GM18507 (cell line): ENCODE data around the gene GHR.
A peak's percentile ranks its signal among the peaks of the same experiment; 100 is the strongest.
"Not testable (repeated sequence)": the region's sequence is repeated elsewhere in the genome, so short reads cannot be mapped to it uniquely, and the experiment has no call there.

Experiments
- DNase-seq: peaks from one replicate; pipeline ENCODE4 v3.0.0; 2011; ENCODE audit warnings: low read depth; ENCODE audit not compliant: insufficient read length; ENCODE audit errors: extremely low spot score
- FAIRE-seq: peaks from 2 replicates; lab custom pipeline; 2011; peaks lifted over from hg19 to GRCh38; lab: Jason Lieb, UNC

GHR gene

DNA sequence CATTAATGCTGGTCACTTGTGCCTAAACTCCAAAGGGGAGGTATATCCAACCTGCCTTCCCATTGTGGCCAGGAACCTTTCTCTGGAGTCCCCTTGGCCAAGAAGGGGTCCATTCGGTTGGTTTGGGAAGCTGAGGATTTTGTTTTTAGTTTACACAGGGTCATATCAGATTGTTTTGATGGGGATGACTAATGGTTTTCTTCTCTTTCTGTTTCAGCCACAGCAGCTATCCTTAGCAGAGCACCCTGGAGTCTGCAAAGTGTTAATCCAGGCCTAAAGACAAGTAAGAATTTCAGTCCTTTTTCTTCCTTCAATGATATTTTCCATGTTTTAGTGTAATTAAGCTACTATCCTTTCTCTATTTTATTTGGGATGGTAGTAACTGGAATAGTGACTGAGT, 205.6 kb downstream of the GHR start:
- FAIRE-seq, result no peak
- no peak for DNase-seq

DNA sequence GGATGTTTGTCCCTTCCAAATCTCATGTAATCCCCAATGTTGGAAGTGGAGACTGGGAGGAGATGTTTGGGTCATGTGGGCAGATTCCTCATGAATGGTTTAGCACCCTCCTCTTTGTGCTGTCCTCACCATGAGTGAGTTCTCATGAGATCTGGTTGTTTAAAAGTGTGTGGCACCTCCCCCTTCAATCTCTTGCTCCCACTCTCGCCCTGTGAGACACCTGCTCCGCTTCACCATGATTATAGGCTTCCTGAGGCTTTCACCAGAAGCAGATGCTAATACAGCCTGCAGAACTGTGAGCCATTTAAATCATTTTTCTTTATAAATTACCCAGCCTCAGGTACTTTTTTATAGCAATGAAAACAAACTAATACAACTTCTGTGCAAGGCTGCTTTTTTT, 206.0 kb downstream of the GHR start:
- no peak for DNase-seq
- no peak for FAIRE-seq

DNA sequence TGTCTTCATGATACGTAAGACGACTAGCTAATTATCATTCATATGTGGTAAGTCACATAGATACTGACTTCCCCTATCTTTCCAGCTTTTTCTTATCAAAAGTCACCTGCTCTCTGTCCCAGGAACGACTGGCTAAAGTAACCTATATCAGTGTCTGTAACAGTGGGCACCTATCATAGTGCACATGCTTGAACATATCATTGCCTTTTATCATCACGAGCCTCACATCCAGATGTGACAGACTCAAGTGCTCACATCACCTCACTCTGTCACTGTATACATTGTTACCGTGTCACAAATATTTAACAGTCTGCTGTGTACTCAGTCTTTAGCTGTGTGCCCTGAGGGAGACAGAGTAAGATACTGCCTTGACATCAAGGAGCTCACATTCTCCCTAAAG, 208.0 kb downstream of the GHR start:
- FAIRE-seq (no peak), DNase-seq (no peak)

DNA sequence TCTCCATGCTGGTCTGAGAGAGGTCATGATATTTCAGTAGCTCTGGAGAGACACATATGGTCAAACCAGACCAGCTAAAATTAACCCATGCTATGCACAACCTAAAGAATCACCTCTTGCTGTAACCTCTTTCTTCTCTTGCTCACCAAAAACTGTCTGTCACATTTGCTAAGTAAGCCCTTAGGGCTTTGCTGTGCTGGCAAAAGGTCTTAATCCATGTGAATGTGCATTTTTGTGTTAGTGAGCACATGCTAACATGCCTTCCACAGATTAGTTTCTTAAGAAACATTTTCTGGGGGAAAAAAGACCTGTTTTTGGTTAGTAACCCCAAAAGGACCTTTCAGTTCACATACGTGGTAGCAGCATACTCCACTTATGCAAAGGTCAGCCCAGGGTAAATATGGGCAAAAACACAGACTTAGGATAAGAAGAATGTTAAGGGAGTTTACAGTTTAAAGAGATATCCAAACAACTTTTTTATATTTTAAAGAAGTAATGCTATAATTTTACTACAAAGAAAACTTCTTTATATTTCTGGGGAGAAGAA, 209.2 kb downstream of the GHR start:
- FAIRE-seq (no peak), DNase-seq (no peak)

DNA sequence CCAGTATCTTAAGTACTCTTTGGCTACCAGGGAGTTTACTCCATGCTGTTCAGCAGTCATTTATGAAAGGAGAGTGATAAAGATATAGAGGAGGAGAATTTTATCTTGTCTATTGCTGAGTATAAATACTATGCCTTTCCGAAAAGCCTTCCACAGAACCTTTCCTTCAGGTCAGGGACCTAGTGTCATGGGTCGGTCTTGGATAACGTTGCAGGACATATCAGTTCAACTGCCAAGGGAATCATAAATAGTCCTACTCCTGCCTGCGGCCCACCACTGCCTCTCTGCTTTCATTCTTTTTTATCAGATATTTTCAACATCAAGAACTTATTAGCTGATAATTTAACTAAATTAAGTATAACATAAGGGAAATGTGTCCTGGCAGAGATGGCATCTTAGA, 211.3 kb downstream of the GHR start:
- DNase-seq, result no peak
- no peak for FAIRE-seq

DNA sequence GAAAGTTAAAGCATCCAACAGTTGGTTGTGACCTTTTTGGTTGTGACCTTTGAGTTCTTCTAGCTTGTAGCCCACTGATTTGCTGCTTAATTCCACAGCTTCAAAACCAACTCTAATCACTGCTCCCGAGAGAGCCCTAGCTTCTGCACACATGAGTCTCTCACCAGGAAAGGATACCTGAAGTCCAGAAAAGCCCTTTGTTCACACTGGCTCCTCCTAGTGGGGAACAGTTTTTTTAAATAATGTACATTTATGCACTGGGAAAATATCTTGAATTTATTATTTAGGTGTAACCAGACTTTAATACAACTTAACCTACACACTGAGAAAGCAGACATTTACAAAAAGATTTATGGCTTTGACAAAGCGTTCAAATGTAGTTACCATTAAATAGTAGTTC, 213.2 kb downstream of the GHR start:
- DNase-seq (no peak), FAIRE-seq (no peak)

DNA sequence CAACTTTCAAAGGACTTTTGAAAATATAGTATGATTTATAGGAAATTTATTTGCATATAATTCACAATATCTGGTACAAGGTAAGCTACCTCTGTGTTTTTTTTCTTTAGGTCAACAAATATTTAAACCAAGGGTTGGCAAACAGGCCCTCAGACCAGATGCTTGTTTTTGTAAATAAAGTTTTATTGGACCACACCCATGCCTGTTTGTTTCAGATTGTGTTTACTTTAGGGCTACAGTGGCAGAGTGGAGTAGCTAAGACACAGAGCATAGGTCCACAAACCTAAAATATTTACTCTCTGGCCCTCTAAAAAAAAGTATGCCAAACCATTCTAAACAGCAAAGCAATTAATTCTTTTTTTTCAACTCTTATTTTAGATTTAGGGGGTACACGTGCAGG, 213.7 kb downstream of the GHR start:
- DNase-seq (no peak), FAIRE-seq (no peak)

DNA sequence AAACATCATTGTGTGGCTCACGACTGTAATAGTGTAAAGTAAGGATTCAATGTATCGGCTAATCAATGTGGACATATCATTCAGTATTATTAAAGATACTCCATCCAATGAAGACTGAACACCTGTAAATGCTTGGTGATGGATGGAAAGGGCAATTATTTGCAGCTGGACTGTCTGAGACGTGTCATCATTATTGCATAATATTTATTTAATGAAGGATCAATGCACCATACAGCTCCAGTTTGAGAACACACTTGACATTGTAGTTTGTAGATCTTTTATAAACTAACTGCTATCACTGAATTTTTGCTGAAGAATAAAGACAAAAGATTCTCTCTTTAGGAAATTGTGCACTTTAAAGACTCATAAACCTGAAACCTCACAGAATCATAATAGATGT, 215.7 kb downstream of the GHR start:
- no peak for FAIRE-seq
- DNase-seq, result no peak

DNA sequence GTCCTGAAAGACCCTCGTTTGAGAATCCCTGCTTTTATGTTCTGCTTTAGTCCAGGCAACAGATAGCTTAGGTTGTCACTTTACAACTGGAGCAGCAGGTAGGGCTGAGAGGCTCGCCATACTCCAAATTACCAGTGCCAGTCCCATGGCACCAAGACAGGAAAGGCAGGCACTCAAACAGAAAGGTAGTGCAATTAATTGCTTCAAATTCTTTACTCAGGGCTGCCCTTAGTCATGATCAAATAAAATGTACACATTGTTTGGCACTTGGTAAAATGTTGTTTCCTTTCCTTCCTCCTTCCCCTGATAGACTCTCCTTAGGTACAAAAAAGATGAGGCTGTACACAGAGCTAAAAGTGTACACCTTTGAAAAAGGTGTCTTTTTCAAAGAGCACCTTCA, 217.6 kb downstream of the GHR start:
- FAIRE-seq (no peak), DNase-seq (no peak)

DNA sequence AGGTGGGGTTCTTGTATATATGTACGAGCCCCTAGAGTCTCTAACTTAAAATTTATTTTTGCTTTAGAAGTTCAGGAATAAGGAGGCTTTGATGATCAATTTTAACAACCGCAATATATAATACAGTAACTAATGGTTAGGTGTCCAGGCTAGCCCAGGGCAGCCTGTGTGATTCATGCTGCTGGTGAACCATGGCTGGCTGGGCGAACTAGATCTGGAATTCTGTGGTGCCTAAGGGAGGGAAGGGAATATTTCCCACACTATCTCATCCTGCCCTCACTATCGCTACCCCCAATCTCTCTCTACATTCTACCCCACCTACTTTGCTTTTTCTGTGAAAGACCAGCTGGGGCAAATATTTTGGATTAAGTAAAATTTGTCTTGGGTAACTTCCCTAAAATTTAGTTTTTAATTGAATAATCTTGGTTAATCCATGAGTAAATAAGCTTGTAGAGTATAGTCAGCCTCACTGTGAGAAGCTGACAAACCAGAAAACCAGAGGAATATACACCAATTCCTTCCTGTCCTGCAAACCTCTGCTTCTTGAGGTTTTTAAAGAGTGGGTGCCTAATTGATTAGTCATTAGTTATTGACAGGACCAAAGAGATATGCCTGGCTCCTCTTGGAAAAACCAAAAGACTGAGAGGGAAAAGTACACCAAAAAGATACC, 218.2 kb downstream of the GHR start:
- FAIRE-seq, result no peak

DNA sequence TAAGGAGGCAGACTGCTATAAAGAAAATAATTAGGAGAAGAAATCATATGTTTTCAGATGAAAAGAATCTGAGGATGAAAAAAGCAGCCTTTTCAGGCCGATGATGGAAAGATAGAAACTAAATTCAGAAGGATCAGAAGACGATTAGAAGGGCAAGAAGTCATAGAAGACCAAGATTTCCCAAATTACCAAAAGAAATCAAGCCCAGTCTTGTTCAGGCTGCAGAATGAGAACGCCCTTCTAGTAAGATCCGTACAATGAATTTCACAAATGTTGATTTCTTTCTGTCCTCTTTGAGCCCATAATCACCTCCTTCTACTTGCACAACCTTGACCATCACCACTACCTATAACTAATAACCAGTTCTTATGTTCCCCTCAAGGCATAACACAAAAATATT, 218.8 kb downstream of the GHR start:
- FAIRE-seq, result no peak
- DNase-seq, result no peak

More for the DNA sequence above, 218.2 kb downstream of the GHR start:
- DNase-seq, result no peak

DNA sequence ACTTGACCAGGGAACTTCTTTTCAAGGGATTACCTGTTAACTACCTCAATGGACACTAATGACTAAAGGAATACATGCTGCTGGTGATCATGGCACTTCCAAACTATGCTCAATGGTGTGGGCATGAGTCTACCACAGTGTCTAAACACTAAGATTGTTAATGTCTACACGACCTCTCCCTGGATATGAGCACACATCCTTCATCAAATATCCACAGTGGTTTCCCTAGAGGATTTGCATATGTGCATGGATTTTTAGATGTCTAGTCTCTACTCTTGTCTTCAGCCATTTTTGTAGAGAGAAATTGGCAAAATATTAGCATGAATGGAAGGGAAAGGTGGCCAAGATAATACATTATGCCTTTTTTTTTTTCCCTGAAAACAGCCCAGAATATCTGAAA, 220.1 kb downstream of the GHR start:
- DNase-seq (no peak), FAIRE-seq (peak; percentile 21)

DNA sequence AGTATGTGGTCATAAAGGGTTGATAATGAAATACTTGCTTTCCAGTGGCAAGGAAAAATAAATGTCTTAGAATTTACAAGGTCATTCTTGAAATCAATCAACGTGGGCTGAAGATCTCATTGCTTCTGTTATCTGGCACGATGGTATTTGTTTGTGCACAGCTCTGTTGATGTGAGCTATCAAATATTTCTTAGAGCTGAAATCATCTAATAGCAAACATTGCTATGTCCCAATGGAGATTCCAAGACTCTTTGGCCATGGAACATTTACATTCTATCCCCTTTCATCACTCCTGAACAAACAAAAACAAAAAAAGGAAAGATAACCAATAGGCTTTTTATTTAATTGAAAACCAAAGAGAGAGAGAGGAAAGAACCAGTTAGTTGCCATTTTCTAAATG, 221.9 kb downstream of the GHR start:
- no peak for FAIRE-seq
- no peak for DNase-seq

DNA sequence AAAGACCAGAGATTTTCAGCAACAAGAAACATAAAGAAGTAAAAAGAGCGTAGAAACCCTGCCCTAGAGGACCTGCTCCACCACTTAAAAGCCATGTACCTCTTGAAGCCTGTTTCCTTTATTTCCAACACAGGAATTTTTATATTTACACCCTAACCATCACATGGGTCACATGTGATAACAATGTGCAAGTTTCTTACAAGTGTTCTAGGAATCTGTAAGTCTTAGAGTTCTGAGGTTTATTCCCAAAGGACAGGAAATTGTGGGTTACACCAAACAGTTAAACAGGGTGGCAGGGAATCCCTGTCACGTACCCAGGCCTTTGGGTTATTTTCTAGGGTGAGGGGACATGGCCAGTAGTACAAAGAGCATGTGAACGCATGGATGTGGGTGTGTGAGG, 224.8 kb downstream of the GHR start:
- DNase-seq (no peak), FAIRE-seq (no peak)

DNA sequence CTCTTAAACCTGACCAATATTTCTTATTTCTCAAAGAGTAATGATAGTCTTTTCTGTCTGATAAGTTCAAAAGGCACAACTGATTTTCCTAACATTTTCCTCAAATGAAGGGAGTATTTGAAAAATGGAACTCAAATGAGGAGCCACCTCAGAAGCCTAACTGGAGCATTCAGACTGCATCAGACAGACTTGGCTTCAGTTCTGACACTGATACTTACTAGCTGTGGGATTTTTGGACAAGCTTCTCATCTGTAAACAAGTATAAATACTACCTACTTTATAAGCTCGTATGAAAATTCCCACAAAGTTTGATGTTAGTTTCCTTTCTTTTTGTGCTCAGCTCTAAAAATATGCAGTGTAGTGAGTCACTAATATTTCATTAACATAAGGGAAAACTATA, 225.7 kb downstream of the GHR start:
- no peak for DNase-seq
- FAIRE-seq, result no peak

DNA sequence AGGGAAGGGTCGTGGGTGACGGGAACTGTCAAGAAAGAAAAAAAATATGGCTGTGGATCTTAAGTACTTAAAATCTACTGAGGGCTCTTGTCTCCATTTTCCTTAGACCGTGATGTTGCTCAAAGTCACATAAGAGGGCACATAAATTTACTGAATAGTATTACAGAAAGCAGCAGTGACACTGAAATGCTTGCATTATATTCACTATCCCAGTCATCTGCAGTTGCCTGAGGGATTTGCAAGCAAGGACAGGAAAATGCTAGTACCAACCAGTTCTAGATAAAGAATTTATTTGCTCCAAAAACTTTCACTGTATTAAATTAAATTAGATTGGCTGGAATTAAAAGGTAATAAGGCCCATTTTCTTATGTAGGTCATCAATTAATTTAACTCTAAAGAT, 226.8 kb downstream of the GHR start:
- FAIRE-seq, result no peak
- DNase-seq, result no peak

DNA sequence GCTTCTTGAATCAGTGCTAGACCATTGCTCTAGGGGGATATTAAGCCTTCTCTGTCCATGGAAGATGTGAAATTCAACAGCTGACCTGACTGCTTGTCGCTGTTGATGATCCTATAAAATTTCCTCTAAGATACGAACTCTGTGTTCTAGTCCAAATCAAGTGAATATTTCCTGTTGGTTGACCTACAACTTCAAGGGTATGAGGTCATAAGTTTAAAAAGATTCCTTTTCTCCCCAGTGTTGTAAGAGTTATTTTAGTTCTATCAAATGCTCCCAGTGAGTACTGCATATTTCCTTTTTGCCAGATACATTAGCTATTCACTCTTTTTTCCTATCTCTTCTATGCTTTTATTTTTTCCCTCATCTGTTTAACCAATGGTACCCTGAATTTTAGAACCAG, 230.5 kb downstream of the GHR start:
- FAIRE-seq (no peak), DNase-seq (no peak)

DNA sequence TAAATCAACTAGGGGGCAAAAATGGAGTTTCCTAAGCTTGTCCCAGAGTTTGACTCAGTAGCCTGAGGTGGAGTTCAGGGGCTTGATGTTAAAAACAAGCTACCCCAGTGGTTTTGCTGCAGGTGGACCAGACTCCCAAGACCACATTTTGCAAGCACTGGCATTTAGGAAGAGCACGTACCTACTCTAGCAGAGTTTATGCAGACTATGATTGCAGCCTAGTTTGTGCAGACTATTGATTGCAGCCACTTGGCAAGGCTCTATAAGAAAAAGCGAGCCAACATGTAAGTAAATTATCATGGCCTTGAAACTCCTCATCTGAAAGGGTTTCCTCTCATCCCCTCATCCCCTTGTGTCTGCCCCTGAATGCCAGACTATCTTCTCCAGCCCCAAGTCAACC, 231.4 kb downstream of the GHR start:
- FAIRE-seq (no peak), DNase-seq (no peak)

DNA sequence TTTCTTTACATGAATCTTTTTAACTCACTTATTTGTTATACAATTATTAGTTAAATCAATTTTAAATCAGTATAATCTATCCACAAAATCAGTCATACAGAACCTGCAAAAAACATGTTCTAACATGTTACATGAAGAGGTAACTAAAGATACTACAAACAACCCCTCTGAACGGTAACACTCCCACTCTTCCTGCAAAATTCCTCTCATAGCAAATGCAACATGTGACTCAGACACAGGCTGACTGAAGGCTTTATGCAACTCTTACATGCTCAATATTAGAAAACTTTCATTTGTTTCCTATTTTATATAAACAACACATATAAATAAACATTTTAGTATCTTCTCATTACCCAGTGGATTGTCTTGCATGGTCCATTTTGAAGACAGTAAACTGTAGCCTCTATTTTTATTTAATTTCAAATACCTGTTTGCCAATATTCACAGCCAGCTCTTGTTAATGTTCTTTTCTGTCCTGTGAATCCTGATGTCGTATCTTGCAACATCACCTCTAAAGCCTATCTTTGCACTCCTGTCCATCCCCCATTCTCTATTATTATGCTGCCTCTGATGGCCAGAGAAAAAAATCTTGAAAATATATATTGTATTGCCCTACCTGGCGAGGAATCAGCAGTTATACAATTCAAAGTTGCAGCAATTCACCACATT, 232.9 kb downstream of the GHR start:
- DNase-seq (no peak), FAIRE-seq (no peak)

DNA sequence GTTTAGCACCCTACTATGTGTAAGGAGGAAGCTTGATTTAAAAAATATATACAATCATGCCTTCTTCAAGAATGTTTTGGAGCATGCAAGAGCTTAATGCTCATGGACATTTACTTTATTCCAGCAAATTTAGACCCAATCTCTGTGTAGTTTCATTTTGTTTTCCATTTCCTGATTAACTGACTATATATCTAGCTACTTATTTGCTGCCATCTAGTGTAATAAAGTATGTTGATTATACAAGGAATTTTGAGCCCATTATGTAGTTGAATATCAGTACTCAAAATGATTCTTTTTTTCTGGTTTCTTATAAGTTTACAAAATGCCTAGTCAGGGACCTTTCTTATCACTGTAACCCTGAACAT, 233.4 kb downstream of the GHR start:
- DNase-seq (no peak), FAIRE-seq (no peak)

DNA sequence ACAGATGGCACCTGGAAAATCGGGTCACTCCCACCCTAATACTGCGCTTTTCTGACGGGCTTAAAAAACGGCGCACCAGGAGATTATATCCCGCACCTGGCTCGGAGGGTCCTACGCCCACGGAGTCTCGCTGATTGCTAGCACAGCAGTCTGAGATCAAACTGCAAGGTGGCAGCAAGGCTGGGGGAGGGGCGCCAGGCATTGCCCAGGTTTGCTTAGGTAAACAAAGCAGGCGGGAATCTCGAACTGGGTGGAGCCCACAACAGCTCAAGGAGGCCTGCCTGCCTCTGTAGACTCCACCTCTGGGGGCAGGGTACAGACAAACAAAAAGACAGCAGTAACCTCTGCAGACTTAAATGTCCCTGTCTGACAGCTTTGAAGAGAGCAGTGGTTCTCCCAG, 236.6 kb downstream of the GHR start:
- not testable (repeated sequence) for DNase-seq, FAIRE-seq
